ENCODE results near the gene INPP4B.
"Not testable (repeated sequence)": the region's sequence is repeated elsewhere in the genome, so short reads cannot be mapped to it uniquely, and the experiment has no call there.

INPP4B gene

GRCh38 chr4:142088906-142089305 is 757.2 kb downstream of the INPP4B start:
- no peaks in the 10 kb centered on the region for H3K36me3 Mint-ChIP-seq
- no peaks in the 10 kb centered on the region for H3K4me1 Mint-ChIP-seq
- ATAC-seq (ENCODE audit: low read depth) (no peak), DNase-seq (ENCODE audit: low spot score in 2 of 2) (no peak)
- no peak overlapping the region for H3K4me3 Mint-ChIP-seq
- no peaks in the 10 kb centered on the region for H3K27me3 Mint-ChIP-seq
- no peaks in the 10 kb centered on the region for H3K9me3 Mint-ChIP-seq
- no peak overlapping the region for H3K27ac Mint-ChIP-seq

GRCh38 chr4:142085513-142086292 is 760.4 kb downstream of the INPP4B start:
- H3K27me3 Mint-ChIP-seq, result no peaks in the 10 kb centered on the region
- ATAC-seq (ENCODE audit: low read depth), result no peak
- H3K36me3 Mint-ChIP-seq, result no peaks in the 10 kb centered on the region

GRCh38 chr4:142083264-142083663 is 762.8 kb downstream of the INPP4B start:
- Mint-ChIP-seq H3K4me1 (no peaks in the 10 kb centered on the region), H3K9me3 (no peaks in the 10 kb centered on the region), H3K27ac (no peak overlapping the region), H3K27me3 (no peaks in the 10 kb centered on the region), H3K4me3 (no peak overlapping the region), H3K36me3 (no peaks in the 10 kb centered on the region)
- DNase-seq (ENCODE audit: low spot score in 2 of 2), result no peak
- ATAC-seq (ENCODE audit: low read depth), result no peak

More at GRCh38 chr4:142085513-142086292, 760.4 kb downstream of the INPP4B start:
- Mint-ChIP-seq H3K9me3 (no peaks in the 10 kb centered on the region), H3K4me1 (no peaks in the 10 kb centered on the region), H3K4me3 (no peak overlapping the region), H3K27ac (no peak overlapping the region)
- no peak for DNase-seq (ENCODE audit: low spot score in 2 of 2)

GRCh38 chr4:142081025-142081424 is 765.1 kb downstream of the INPP4B start:
- Mint-ChIP-seq H3K9me3 (no peaks in the 10 kb centered on the region), H3K4me1 (no peaks in the 10 kb centered on the region), H3K27me3 (no peaks in the 10 kb centered on the region), H3K4me3 (no peak overlapping the region), H3K27ac (no peak overlapping the region), H3K36me3 (no peaks in the 10 kb centered on the region)
- ATAC-seq (ENCODE audit: low read depth), result no peak
- DNase-seq (ENCODE audit: low spot score in 2 of 2), result no peak

- Mint-ChIP-seq H3K9me3 (no peaks in the 10 kb centered on the region), H3K4me3 (no peak overlapping the region), H3K36me3 (no peaks in the 10 kb centered on the region), H3K27me3 (no peaks in the 10 kb centered on the region), H3K4me1 (no peaks in the 10 kb centered on the region), H3K27ac (no peak overlapping the region)
- no peak for DNase-seq (ENCODE audit: low spot score in 2 of 2)
- ATAC-seq (ENCODE audit: low read depth), result no peak
Observed at GRCh38 chr4:142079959-142080358, 766.1 kb downstream of the INPP4B start.

- no peak for ATAC-seq (ENCODE audit: low read depth)
- H3K36me3 Mint-ChIP-seq, result no peaks in the 10 kb centered on the region
- no peak for DNase-seq (ENCODE audit: low spot score in 2 of 2)
Observed at GRCh38 chr4:142077048-142077447, 769.1 kb downstream of the INPP4B start.

GRCh38 chr4:142068304-142068703 is 777.8 kb downstream of the INPP4B start:
- not testable (repeated sequence) for H3K4me1 Mint-ChIP-seq; H3K27me3 Mint-ChIP-seq; ATAC-seq (ENCODE audit: low read depth); H3K36me3 Mint-ChIP-seq; DNase-seq (ENCODE audit: low spot score in 2 of 2); H3K27ac Mint-ChIP-seq; H3K4me3 Mint-ChIP-seq
- H3K9me3 Mint-ChIP-seq, result peaks cover 16% of the 10 kb centered on the region

More at GRCh38 chr4:142077048-142077447, 769.1 kb downstream of the INPP4B start:
- Mint-ChIP-seq H3K4me3 (no peak overlapping the region), H3K9me3 (no peaks in the 10 kb centered on the region), H3K4me1 (no peaks in the 10 kb centered on the region), H3K27ac (no peak overlapping the region), H3K27me3 (no peaks in the 10 kb centered on the region)

- DNase-seq (ENCODE audit: low spot score in 2 of 2), result not testable (repeated sequence)
Observed at GRCh38 chr4:142066562-142066961, 779.5 kb downstream of the INPP4B start.

GRCh38 chr4:142065086-142065647 is 780.9 kb downstream of the INPP4B start:
- ATAC-seq (ENCODE audit: low read depth), result no peak
- Mint-ChIP-seq H3K9me3 (peaks cover 13% of the 10 kb centered on the region), H3K36me3 (no peaks in the 10 kb centered on the region), H3K4me3 (no peak overlapping the region), H3K4me1 (no peaks in the 10 kb centered on the region), H3K27ac (no peak overlapping the region), H3K27me3 (peaks cover 2% of the 10 kb centered on the region)
- no peak for DNase-seq (ENCODE audit: low spot score in 2 of 2)

More at GRCh38 chr4:142066562-142066961, 779.5 kb downstream of the INPP4B start:
- peaks cover 17% of the 10 kb centered on the region for H3K9me3 Mint-ChIP-seq
- not testable (repeated sequence) for ATAC-seq (ENCODE audit: low read depth); H3K27ac Mint-ChIP-seq; H3K36me3 Mint-ChIP-seq; H3K4me3 Mint-ChIP-seq; H3K4me1 Mint-ChIP-seq; H3K27me3 Mint-ChIP-seq

- no peak overlapping the region for H3K4me3 Mint-ChIP-seq
- no peaks in the 10 kb centered on the region for H3K36me3 Mint-ChIP-seq
- H3K9me3 Mint-ChIP-seq, result peaks cover 11% of the 10 kb centered on the region
- DNase-seq (ENCODE audit: low spot score in 2 of 2) (no peak), ATAC-seq (ENCODE audit: low read depth) (no peak)
- H3K27me3 Mint-ChIP-seq, result peaks cover 2% of the 10 kb centered on the region
- no peaks in the 10 kb centered on the region for H3K4me1 Mint-ChIP-seq
- no peak overlapping the region for H3K27ac Mint-ChIP-seq
Observed at GRCh38 chr4:142064181-142064580, 781.9 kb downstream of the INPP4B start.

GRCh38 chr4:142045996-142046395 is 800.1 kb downstream of the INPP4B start:
- Mint-ChIP-seq H3K4me1 (no peaks in the 10 kb centered on the region), H3K27ac (no peak overlapping the region), H3K27me3 (peaks cover 3% of the 10 kb centered on the region), H3K36me3 (no peaks in the 10 kb centered on the region), H3K9me3 (peaks cover 2% of the 10 kb centered on the region), H3K4me3 (no peak overlapping the region)
- DNase-seq (ENCODE audit: low spot score in 2 of 2) (no peak), ATAC-seq (ENCODE audit: low read depth) (no peak)

GRCh38 chr4:142044271-142044670 is 801.8 kb downstream of the INPP4B start:
- no peak overlapping the region for H3K27ac Mint-ChIP-seq
- H3K4me1 Mint-ChIP-seq, result no peaks in the 10 kb centered on the region
- H3K4me3 Mint-ChIP-seq, result no peak overlapping the region
- DNase-seq (ENCODE audit: low spot score in 2 of 2), result no peak
- H3K9me3 Mint-ChIP-seq, result peaks cover 2% of the 10 kb centered on the region
- no peak for ATAC-seq (ENCODE audit: low read depth)
- peaks cover 3% of the 10 kb centered on the region for H3K27me3 Mint-ChIP-seq
- H3K36me3 Mint-ChIP-seq, result no peaks in the 10 kb centered on the region

- Mint-ChIP-seq H3K27me3 (peaks cover 3% of the 10 kb centered on the region), H3K4me3 (no peak overlapping the region), H3K4me1 (no peaks in the 10 kb centered on the region), H3K36me3 (no peaks in the 10 kb centered on the region), H3K9me3 (peaks cover 2% of the 10 kb centered on the region), H3K27ac (no peak overlapping the region)
- ATAC-seq (ENCODE audit: low read depth) (no peak), DNase-seq (ENCODE audit: low spot score in 2 of 2) (no peak)
Observed at GRCh38 chr4:142043509-142043908, 802.6 kb downstream of the INPP4B start.

GRCh38 chr4:142041788-142042187 is 804.3 kb downstream of the INPP4B start:
- ATAC-seq (ENCODE audit: low read depth) (no peak), DNase-seq (ENCODE audit: low spot score in 2 of 2) (no peak)
- Mint-ChIP-seq H3K27me3 (peaks cover 3% of the 10 kb centered on the region), H3K27ac (no peak overlapping the region), H3K36me3 (no peaks in the 10 kb centered on the region), H3K4me1 (no peaks in the 10 kb centered on the region), H3K4me3 (no peak overlapping the region), H3K9me3 (peaks cover 2% of the 10 kb centered on the region)

- DNase-seq (ENCODE audit: low spot score in 2 of 2) (no peak), ATAC-seq (ENCODE audit: low read depth) (no peak)
- Mint-ChIP-seq H3K9me3 (peaks cover 2% of the 10 kb centered on the region), H3K27me3 (peaks cover 3% of the 10 kb centered on the region), H3K27ac (no peak overlapping the region), H3K4me3 (no peak overlapping the region), H3K36me3 (no peaks in the 10 kb centered on the region), H3K4me1 (no peaks in the 10 kb centered on the region)
Observed at GRCh38 chr4:142040043-142040442, 806.1 kb downstream of the INPP4B start.
